Mucosa of gallbladder (tissue), 1 donor: ENCODE results near the gene PYURF. TPM values are rescaled to one million over a fixed set of nuclear protein-coding genes. Genes with fewer than 3 reads are reported as not detected.

Experiments
- DNase-seq: peaks from one replicate; pipeline ENCODE4 v3.0.0-alpha.2; 2020; ENCODE audit warnings: low spot score
- total RNA-seq: library from RNA; stranded (reverse); gene quantifications from one replicate; pipeline ENCODE4 v1.2.1, GENCODE V29; 2021
- donor health status: DM: no; HTN: no; CAD: no.

Gene PYURF
- total RNA-seq, 1 donor from 2014 or later, result 56.7 TPM

- DNase-seq, result no peak
Observed at GRCh38 chr4:88511236-88511635, 12.3 kb downstream of the PYURF start.

DNA sequence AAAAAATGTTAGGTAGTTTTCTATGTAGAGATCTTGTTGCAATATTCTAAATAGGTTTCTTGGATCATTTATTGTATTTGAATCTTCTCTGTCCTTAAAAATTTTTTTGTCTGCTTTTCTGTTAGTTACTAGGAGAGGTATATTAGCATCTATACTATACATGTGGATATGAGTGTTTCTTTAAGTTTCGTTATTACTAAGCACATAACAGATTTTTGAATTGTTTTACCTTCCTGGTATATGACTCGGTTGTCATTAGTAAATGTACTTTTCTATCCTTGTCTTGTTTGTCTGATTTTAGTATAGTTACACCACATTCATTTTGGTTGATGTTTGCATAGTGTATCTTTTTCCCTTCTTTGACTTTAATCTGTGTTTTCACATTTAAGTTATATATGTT, 20.2 kb downstream of the PYURF start:
- no peak for DNase-seq

DNA sequence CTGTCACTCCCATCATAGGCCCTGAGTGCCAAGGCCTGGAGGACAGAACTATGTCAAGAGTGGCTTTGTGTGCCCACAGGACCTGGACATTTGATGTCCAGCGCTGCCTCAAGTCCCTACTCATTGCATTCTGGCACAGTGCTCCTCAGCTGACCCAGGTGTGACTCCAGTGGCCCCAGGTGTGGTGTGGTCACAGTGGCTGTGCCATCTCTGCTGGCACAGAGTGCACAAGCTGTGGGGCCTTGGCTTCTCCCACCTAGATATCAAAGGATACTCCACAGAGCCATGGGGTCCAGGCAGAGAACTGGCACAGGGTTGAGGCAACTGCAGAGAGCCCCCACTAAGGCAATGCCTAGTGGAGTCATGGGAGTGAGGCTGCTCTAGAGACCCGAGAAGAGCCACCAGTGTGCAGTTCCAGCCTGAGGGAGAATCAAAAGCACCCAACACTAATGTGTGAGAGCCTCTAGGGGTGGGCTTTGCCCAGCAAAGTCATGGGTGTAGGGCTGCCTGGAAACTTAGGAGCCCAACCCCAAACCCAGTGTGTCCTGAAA, 25.6 kb downstream of the PYURF start:
- DNase-seq, result no peak

- DNase-seq, result no peak
Observed at GRCh38 chr4:88489100-88489761, 34.3 kb downstream of the PYURF start.

- no peak for DNase-seq
Observed at GRCh38 chr4:88481537-88481936, 42.0 kb downstream of the PYURF start.

- no peak for DNase-seq
Observed at GRCh38 chr4:88478247-88478646, 45.3 kb downstream of the PYURF start.

DNA sequence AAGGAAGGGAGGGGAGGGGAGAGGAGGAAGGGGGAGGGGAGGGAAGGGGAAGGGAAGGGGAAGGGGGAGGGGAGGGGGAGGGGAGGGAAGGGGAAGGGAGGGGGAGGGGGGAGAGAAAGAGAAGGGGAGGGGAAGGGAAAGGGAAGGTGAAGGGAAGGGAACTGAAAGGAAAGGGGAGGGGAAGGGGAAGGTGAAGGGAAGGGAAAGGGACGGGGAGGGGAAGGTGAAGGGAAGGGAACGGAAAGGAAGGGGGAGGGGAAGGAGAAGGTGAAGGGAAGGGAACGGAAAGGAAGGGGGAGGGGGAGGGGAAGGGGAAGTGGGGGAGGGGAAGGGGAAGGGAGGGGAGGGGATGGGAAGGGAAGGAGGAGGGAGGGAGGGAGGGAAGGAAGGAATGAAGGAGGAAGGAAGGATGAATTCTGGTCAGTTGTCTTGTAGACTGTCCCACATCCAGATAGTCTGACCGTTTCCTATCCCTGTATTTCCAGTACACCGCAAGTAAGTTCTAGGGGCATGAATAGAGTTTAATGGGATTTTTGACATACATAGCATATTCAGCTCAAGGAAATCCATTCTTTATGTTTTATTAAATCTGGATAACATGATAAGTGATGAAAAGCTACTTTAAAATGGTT, 46.2 kb downstream of the PYURF start:
- DNase-seq, result no peak

Other genes starting within 250 kb of the PYURF start
- gene PPM1K, start 239.2 kb downstream of the PYURF start, total RNA-seq, result 24.4 TPM
- gene HERC6, start 144.9 kb downstream of the PYURF start, total RNA-seq, result 12.3 TPM
- 4.1 TPM for gene HERC5, start 66.7 kb downstream of the PYURF start, total RNA-seq
- gene HERC3, start 68.7 kb upstream of the PYURF start, total RNA-seq, result 41.0 TPM
- 8.5 TPM for gene NAP1L5, start 174.1 kb upstream of the PYURF start, total RNA-seq